ENCODE data around the gene GATA6. TPM values are rescaled to one million over a fixed set of nuclear protein-coding genes. Genes with fewer than 3 reads are reported as not detected.

The GATA6 gene
- total RNA-seq, 4 donors from 2014 or later, result 49.7 to 223 (median 65.7) TPM

DNA sequence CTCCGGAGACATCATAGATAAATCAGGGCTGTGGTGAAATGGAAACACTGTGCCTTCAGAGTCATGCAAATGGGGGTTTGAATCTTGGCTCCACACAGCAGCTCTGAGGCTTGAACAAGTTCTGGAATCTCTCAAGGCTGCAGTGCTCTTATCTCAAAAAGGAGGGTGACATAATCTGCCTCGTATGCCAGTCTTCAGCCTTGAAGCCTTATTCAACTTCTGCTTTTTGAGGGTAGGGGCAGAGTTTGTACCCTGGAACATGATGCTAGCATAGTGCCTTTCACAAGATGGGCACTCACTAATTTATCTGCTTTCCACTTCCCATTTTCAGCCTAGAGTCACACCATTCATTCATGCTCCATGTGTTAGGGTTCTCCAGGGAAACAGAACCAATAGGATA lies 42.3 kb downstream of the GATA6 start:
- 48 to 80% methylated on average over 1 to 2 of the region's 2 CpGs for WGBS, 2 donors (ENCODE audit: low coverage in 1 of 2)
- Histone ChIP-seq H3K4me3 (no peak overlapping the region), H3K27me3 (no peaks in the 10 kb centered on the region), H3K36me3 (no peaks in the 10 kb centered on the region), H3K27ac (no peak overlapping the region), H3K9me3 (no peaks in the 10 kb centered on the region), H3K4me1 (peaks cover 0 to 15% (median 0%) of the 10 kb centered on the region in 4 donors)
- DNase-seq, result no peak
- intact Hi-C loops (cut with DNase I; ENCODE audit: low total_unique reads) (no loop called here), in situ Hi-C loops (cut with MboI; ENCODE audit: low pct_ligation_motif_present in 1 of 4, low pct_unique_long_range_greater_than_20kb in 1 of 4, low sequenced_read_pairs in 3 of 4) (no loop called here)
- TF ChIP-seq POLR2A (IDR thresholded peaks at IDR 0.05) (no peak), CTCF (IDR thresholded peaks at IDR 0.05) (no peak), POLR2AphosphoS5 (IDR thresholded peaks at IDR 0.05) (no peak), EP300 (IDR thresholded peaks at IDR 0.05; ENCODE audit: low read depth) (no peak)

GRCh38 chr18:22213333-22213973 lies 44.1 kb downstream of the GATA6 start:
- no peak overlapping the region for H3K27ac ChIP-seq
- H3K4me3 ChIP-seq, result no peak overlapping the region
- no peak for DNase-seq
- WGBS, 2 donors (ENCODE audit: low coverage in 1 of 2), result 84 to 100% methylated on average over 1 to 6 of the region's 6 CpGs
- TF ChIP-seq POLR2AphosphoS5 (IDR thresholded peaks at IDR 0.05) (no peak), CTCF (IDR thresholded peaks at IDR 0.05) (no peak), POLR2A (IDR thresholded peaks at IDR 0.05) (no peak), EP300 (IDR thresholded peaks at IDR 0.05; ENCODE audit: low read depth) (no peak)
- no peaks in the 10 kb centered on the region for H3K27me3 ChIP-seq
- no peaks in the 10 kb centered on the region for H3K9me3 ChIP-seq
- no peaks in the 10 kb centered on the region for H3K36me3 ChIP-seq
- in situ Hi-C loops (cut with MboI; ENCODE audit: low pct_ligation_motif_present in 1 of 4, low pct_unique_long_range_greater_than_20kb in 1 of 4, low sequenced_read_pairs in 3 of 4), result no loop called here
- H3K4me1 ChIP-seq, result peaks cover 0 to 16% (median 0%) of the 10 kb centered on the region in 4 donors
- intact Hi-C loops (cut with DNase I; ENCODE audit: low total_unique reads), result no loop called here

DNA sequence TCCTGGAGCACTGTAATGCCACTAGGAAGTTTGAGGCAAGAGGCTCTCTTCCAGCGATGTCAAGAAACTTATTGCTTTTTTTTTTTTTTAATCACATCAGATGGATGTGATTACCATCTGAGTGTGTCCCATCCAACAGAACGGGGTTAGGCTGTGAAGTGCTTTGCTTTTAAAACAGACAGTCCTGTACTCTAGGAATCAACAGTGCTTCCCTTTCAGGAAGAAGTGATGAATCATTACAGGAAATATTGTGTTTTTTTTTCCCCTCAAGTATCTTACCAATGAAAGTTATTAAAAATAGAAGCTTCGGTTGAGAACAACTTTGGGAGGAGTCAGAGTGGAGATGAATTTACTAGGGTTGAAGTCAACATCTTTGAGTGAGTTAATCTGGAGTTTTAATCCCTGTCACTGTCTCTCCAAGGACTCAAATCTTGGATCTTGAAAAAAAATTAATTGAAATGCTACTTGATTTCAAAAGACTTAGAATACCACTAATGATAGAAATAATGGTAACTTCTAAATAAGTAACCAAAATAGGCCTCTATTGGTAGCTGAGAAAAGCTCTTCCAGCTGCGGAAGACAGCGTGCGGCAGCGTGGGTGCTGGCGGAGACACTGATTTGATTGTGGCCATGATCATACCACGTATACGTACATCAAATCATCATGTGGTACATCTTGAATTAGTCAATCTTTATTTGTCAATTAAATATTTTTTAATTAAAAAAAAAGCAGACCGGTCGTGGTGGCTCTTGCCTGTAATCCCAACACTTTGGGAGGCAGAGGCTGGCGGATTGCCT lies 45.5 kb downstream of the GATA6 start:
- intact Hi-C loops (cut with DNase I; ENCODE audit: low total_unique reads), result no loop called here
- Histone ChIP-seq H3K9me3 (no peaks in the 10 kb centered on the region), H3K36me3 (no peaks in the 10 kb centered on the region), H3K27ac (no peak overlapping the region), H3K4me3 (no peak overlapping the region), H3K27me3 (no peaks in the 10 kb centered on the region), H3K4me1 (peaks cover 0 to 25% (median 0%) of the 10 kb centered on the region in 4 donors)
- DNase-seq, result no peak
- WGBS, 2 donors (ENCODE audit: low coverage in 1 of 2), result 78 to 79% methylated on average over 13 of the region's 13 CpGs
- in situ Hi-C loops (cut with MboI; ENCODE audit: low pct_ligation_motif_present in 1 of 4, low pct_unique_long_range_greater_than_20kb in 1 of 4, low sequenced_read_pairs in 3 of 4), result no loop called here
- TF ChIP-seq POLR2AphosphoS5 (IDR thresholded peaks at IDR 0.05) (no peak), POLR2A (IDR thresholded peaks at IDR 0.05) (no peak), CTCF (IDR thresholded peaks at IDR 0.05) (no peak), EP300 (IDR thresholded peaks at IDR 0.05; ENCODE audit: low read depth) (no peak)

- in situ Hi-C loops (cut with MboI; ENCODE audit: low pct_ligation_motif_present in 1 of 4, low pct_unique_long_range_greater_than_20kb in 1 of 4, low sequenced_read_pairs in 3 of 4) (no loop called here), intact Hi-C loops (cut with DNase I; ENCODE audit: low total_unique reads) (no loop called here)
- Histone ChIP-seq H3K27me3 (no peaks in the 10 kb centered on the region), H3K4me3 (no peak overlapping the region), H3K36me3 (no peaks in the 10 kb centered on the region), H3K4me1 (peaks cover 0 to 30% (median 3%) of the 10 kb centered on the region in 4 donors), H3K9me3 (no peaks in the 10 kb centered on the region), H3K27ac (no peak overlapping the region)
- no peak for TF ChIP-seq POLR2A (IDR thresholded peaks at IDR 0.05)
- TF ChIP-seq POLR2AphosphoS5 (IDR thresholded peaks at IDR 0.05), result no peak
- TF ChIP-seq EP300 (IDR thresholded peaks at IDR 0.05; ENCODE audit: low read depth), result no peak
- no peak for TF ChIP-seq CTCF (IDR thresholded peaks at IDR 0.05)
- WGBS, 2 donors (ENCODE audit: low coverage in 1 of 2), result 65 to 66% methylated on average over 2 to 5 of the region's 5 CpGs
- no peak for DNase-seq
These were observed 49.4 kb downstream of the GATA6 start for GRCh38 chr18:22218835-22219234.
